ENCODE measurements around the gene CDO1.

CDO1 gene

DNA sequence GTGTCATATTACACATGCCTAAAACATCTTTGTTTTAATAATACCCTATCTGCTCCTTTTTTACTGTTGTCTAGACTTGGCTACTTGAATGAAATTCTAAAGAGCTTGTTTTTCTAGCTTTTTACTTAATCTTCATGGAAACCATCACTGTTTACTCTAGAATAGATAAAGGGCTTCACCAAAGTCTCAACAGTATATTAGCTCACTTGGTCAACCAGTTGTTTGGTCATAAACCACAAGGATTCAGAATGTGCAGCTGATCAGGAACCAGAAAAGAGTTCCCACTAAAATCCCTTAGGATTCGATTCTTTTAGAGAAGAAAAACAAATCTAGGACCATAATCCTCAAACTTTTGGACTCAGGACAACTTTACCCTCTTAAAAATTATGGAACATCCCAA, 38.0 kb downstream of the CDO1 start:
- DNase-seq, result no peak

DNA sequence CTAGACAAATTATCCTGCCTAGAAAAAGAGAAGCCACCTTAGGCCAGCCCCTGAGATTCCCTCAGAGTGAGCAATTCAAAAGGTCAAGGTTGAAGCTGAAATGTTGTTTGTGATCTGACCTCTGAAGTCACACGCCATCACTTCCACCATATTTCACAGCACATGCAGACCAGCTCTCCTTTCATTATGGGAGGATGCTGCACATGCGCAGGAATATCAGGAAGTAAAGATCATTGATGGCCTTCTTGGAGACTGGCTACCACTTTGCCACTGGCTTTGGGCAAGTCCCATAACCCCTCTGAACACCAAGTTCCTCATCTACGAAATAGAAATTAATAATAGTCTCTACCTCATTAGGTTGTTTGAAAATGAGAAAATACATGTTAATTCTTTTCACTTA, 39.5 kb downstream of the CDO1 start:
- no peak for DNase-seq

DNA sequence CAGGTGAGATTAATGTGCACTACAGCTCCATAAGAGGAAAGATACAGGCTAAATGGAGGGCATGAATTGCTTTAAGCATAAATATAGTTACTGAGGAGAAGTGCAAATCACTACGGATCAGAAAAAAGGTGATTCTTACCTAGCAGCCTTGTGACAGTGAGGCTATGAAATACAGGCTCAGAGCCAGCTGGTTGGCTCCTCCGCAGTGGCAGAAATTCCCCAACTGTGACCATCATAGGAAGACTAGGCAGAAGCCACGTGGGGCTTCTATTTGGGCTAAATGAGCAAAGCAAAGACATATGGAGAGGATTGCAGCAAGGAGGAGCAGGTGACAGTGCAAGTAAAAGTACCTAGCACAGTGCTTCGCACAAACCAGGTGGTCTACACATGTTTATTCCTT, 40.5 kb downstream of the CDO1 start:
- no peak for DNase-seq

DNA sequence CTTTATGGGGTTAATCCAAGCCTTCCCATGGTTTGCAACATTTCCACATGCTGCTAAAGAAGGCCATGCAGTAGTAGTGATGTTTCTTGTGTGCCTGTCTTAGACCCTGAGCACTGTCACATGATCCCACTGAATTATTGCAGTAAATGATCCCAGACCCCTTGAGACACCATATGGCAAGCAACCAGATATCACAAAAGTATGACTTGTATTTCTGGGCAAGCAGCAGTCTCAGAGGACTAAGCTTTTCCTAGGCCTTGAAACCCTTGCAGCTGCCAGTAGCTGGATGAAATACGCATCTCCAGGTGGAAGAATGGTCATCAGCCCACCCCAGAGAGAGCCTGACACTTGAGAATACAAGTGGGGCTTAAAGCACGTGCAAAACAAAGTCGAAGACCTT, 41.8 kb downstream of the CDO1 start:
- DNase-seq, result no peak

DNA sequence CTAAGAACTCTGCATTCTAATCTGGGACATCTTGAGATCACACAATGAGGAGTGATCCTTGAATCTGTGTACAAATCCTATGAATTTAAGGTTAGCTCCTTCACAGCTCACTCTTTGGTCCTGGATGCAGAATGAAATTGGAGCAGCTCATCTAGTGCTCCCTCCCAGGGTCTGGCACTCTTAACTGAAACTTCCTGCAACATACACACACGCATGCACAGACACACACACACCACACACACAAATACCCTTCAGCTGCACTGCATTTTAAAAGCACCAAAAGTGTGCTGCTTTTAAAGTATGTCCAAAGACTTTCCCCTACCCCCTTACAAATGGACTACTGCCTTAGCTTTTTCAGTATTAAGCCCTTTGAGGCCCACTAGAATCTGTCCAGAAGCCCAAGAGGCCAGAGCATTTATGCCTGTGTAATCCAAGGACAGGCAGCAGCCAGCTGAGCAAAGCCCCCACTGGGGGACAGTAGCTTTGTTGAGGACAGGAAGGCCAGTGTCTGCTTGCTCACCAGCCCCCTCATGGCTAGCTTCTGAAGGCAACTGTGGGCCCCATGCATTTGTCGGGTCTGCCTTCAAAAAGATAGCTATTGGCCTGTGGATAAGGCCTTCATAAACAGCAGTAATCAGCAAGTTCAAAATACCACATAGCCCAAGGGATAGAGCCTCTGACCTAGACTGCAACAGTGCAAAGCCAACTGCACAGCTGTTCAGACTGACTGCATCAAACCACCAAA, 43.6 kb downstream of the CDO1 start:
- no peak for DNase-seq

GRCh38 chr5:115770466-115770865, 46.0 kb downstream of the CDO1 start:
- no peak for DNase-seq

DNA sequence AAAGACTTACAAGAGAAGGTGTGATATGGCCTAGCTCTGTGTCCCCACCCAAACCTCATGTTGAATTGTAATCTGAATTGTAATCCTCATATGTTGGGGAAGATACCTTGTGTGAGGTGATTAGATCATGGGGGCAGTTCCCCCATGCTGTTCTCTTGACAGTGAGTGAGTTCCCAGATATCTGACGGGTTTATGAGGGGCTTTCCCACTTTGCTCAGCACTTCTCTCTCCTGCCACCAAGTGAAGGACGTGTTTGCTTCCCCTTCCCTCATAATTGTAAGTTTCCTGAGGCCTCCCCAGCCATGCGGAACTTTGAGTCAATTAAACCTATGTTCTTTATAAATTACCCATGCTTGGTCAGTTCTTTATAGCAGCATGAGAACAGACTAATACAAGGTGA, 49.0 kb downstream of the CDO1 start:
- DNase-seq, result no peak

- no peak for DNase-seq
Observed at GRCh38 chr5:115766608-115767007, 49.9 kb downstream of the CDO1 start.

DNA sequence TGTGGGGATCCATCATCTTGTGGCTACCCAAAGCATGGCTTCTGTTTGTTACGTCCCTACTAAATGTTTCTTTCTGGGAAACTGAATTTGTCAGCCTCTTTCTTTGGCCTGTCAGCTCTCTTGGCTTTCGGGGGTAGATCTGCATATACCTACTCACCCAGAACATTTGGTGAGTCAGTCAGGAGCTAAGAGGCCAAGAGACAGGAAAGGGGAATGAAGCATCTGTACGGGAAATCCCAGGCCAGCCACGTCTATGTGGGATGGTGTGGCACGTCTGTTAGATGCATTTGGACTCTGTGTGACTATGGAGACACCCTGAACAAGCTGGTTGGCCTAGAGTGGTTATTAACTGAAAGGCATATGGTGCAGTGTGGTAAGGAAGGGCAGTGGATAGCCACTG, 58.1 kb downstream of the CDO1 start:
- no peak for DNase-seq

- DNase-seq, result no peak
Observed at GRCh38 chr5:115755675-115756074, 60.8 kb downstream of the CDO1 start.
